HCT116 (cell line): Measurements from ENCODE around the gene GOLT1B. TPM values are rescaled to one million over a fixed set of nuclear protein-coding genes. Genes with fewer than 3 reads are reported as not detected.

Experiments used
- ATAC-seq: fragments of 200-7000 bp; cut with Tn5 transposase; 2 replicates; pipeline ENCODE4 v1.9.1; 2020; ENCODE audit warnings: mild to moderate bottlenecking, moderate library complexity
- Bru-seq: library from RNA; stranded (reverse); fragments of 400-500 nt; gene quantifications from one replicate; lab custom pipeline; 2021; lab: Mats Ljungman, UMichigan
- BruChase-seq, 2 experiments: library from RNA; stranded (reverse); fragments of 400-500 nt; gene quantifications; one replicate each; lab custom pipeline; 2021; lab: Mats Ljungman, UMichigan
- BruUV-seq: library from RNA; stranded (reverse); fragments of 400-500 nt; replicated peaks from 2 replicates; lab custom pipeline; 2021; lab: Mats Ljungman, UMichigan
- CTCF ChIA-PET: fragments of 300-600 bp; sonication (Branson Sonifier 250); formaldehyde crosslinking; loops from one replicate; lab custom pipeline; 2021; ENCODE audit warnings: antibody characterized with exemption; lab: Charles Lee
- POLR2A ChIA-PET: fragments of 300-600, 350-600 bp; sonication (Branson Sonifier 250); formaldehyde crosslinking; loops from one replicate; lab custom pipeline; 2021; ENCODE audit warnings: antibody characterized with exemption; lab: Charles Lee
- RAD21 ChIA-PET, 2 experiments: fragments of 300-600 bp; sonication (Branson Sonifier 250); formaldehyde crosslinking; loops; one replicate each; lab custom pipeline; 2023; ENCODE audit warnings: low total read pairs in 2 of 2; ENCODE audit not compliant: uncharacterized antibody in 2 of 2, unreplicated experiment in 2 of 2, low non-redundant PET in 1 of 2; lab: Charles Lee
- DNase-seq: peaks from one replicate; pipeline ENCODE4 v3.0.0-alpha.2; 2010; ENCODE audit warnings: low read depth, low spot score
- H2AFZ ChIP-seq: fragments of 200-600 bp; shearing (Covaris generic), sonication (generic); 2 replicates; pipeline ENCODE4 v1.6.1; 2017; ENCODE audit warnings: low read depth, mixed run types, mixed read lengths, antibody characterized with exemption, low read length; ENCODE audit not compliant: poor library complexity, severe bottlenecking
- H3K27ac ChIP-seq: 2 replicates; pipeline ENCODE4 v1.5.1; 2012; ENCODE audit warnings: low read depth, low read length
- H3K27me3 ChIP-seq: fragments of 200-600 bp; sonication (generic); 2 replicates; pipeline ENCODE4 v1.6.1; 2016; ENCODE audit warnings: mixed run types, low read length, mixed read lengths; ENCODE audit not compliant: insufficient read depth
- H3K36me3 ChIP-seq, 2 experiments: fragments of 200-500 bp in 1 of 2; fragments of 200-600 bp in 1 of 2; sonication (Bioruptor generic) in 1 of 2; sonication (generic) in 1 of 2; 2 replicates each; pipeline versions ENCODE4 v1.5.1 to v1.6.1; 2014 to 2016; ENCODE audit warnings: low read length in 2 of 2, inconsistent platforms in 1 of 2, mixed read lengths in 1 of 2, mixed run types in 1 of 2; ENCODE audit not compliant: insufficient read depth in 2 of 2, control insufficient read depth in 1 of 2
- H3K4me1 ChIP-seq, 2 experiments: fragments of 200-600 bp in 1 of 2; sonication (generic) in 1 of 2; 2 replicates each; pipeline versions ENCODE4 v1.5.1 to v1.6.1; 2012 to 2017; ENCODE audit warnings: low read length in 2 of 2, inconsistent platforms in 1 of 2, mild to moderate bottlenecking in 1 of 2, mixed read lengths in 1 of 2, mixed run types in 1 of 2, moderate library complexity in 1 of 2; ENCODE audit not compliant: insufficient read depth in 2 of 2, control insufficient read depth in 1 of 2
- H3K4me2 ChIP-seq: fragments of 200-600 bp; sonication (generic); 2 replicates; pipeline ENCODE4 v1.6.1; 2017; ENCODE audit warnings: mixed run types, low read length, mixed read lengths
- H3K4me3 ChIP-seq, 2 experiments: fragments of 200-600 bp in 1 of 2; sonication (generic) in 1 of 2; replicated peaks in 1 of 2; 2 replicates each; pipeline ENCODE4 v1.5.1; 2011 to 2016; ENCODE audit warnings: low read length in 2 of 2, control low read depth in 1 of 2, low read depth in 1 of 2, mild to moderate bottlenecking in 1 of 2, mixed read lengths in 1 of 2, mixed run types in 1 of 2
- H3K79me2 ChIP-seq: fragments of 200-600 bp; sonication (generic); 2 replicates; pipeline ENCODE4 v1.6.1; 2017; ENCODE audit warnings: mild to moderate bottlenecking, mixed run types, low read length, moderate library complexity, mixed read lengths; ENCODE audit not compliant: insufficient read depth
- H3K9ac ChIP-seq: fragments of 200-600 bp; sonication (generic); 2 replicates; pipeline ENCODE4 v1.6.1; 2016; ENCODE audit warnings: low read length, mixed read lengths
- H3K9me2 ChIP-seq: fragments of 200-600 bp; sonication (generic), shearing (Covaris generic); 2 replicates; pipeline ENCODE4 v1.6.1; 2017; ENCODE audit warnings: mixed run types, mild to moderate bottlenecking, moderate library complexity; ENCODE audit not compliant: insufficient read depth
- H3K9me3 ChIP-seq, 2 experiments: fragments of 200-500 bp in 1 of 2; fragments of 200-600 bp in 1 of 2; sonication (Bioruptor generic) in 1 of 2; sonication (generic) in 1 of 2; 2 replicates each; pipeline ENCODE4 v1.6.1; 2014 to 2017; ENCODE audit warnings: low read length in 2 of 2, mixed read lengths in 2 of 2, inconsistent platforms in 1 of 2, low read depth in 1 of 2, mild to moderate bottlenecking in 1 of 2, mixed run types in 1 of 2, moderate library complexity in 1 of 2; ENCODE audit not compliant: control insufficient read depth in 1 of 2, insufficient read depth in 1 of 2
- H4K20me1 ChIP-seq: fragments of 200-600 bp; sonication (generic), shearing (Covaris generic); 2 replicates; pipeline ENCODE4 v1.6.1; 2017; ENCODE audit warnings: mixed run types, mild to moderate bottlenecking, moderate library complexity; ENCODE audit not compliant: insufficient read depth
- CBX3 ChIP-seq: IDR thresholded peaks from 2 replicates; pipeline ENCODE4 v1.6.1; 2012; ENCODE audit warnings: low read depth
- CEBPB ChIP-seq: IDR thresholded peaks from 2 replicates; pipeline ENCODE4 v1.6.1; 2012; ENCODE audit warnings: low read depth
- ELF1 ChIP-seq: IDR thresholded peaks from 2 replicates; pipeline ENCODE4 v1.6.1; 2012; ENCODE audit warnings: low read depth, borderline replicate concordance
- EZH2 ChIP-seq: fragments of 200-600 bp; sonication (generic); IDR thresholded peaks from 2 replicates; pipeline ENCODE4 v1.6.1; 2017; ENCODE audit warnings: antibody characterized with exemption, mixed run types
- EZH2phosphoT487 ChIP-seq: fragments of 200-600 bp; IDR thresholded peaks from 2 replicates; pipeline ENCODE4 v1.6.1; 2018; ENCODE audit warnings: antibody characterized with exemption, borderline replicate concordance
- FOSL1 ChIP-seq: IDR thresholded peaks from 2 replicates; pipeline ENCODE4 v1.6.1; 2012; ENCODE audit warnings: low read depth
- JUND ChIP-seq: IDR thresholded peaks from 2 replicates; pipeline ENCODE4 v1.6.1; 2012
- POLR2A ChIP-seq: IDR thresholded peaks from 2 replicates; pipeline ENCODE4 v1.7.0; 2011; ENCODE audit warnings: borderline replicate concordance; ENCODE audit not compliant: insufficient read depth, insufficient read length; ENCODE audit errors: extremely low read depth
- RAD21 ChIP-seq: IDR thresholded peaks from 2 replicates; pipeline ENCODE4 v1.6.1; 2012; ENCODE audit warnings: low read depth, mild to moderate bottlenecking
- SIN3A ChIP-seq: IDR thresholded peaks from 2 replicates; pipeline ENCODE4 v1.6.1; 2012; ENCODE audit warnings: low read depth
- TCF7L2 ChIP-seq: IDR thresholded peaks from 2 replicates; pipeline ENCODE4 v1.7.0; 2011; ENCODE audit warnings: borderline replicate concordance, inconsistent platforms; ENCODE audit not compliant: insufficient read depth, insufficient read length; ENCODE audit errors: extremely low read depth
- YY1 ChIP-seq: IDR thresholded peaks from 2 replicates; pipeline ENCODE4 v1.6.1; 2011; ENCODE audit warnings: low read length, low read depth, moderate library complexity, mild to moderate bottlenecking; ENCODE audit not compliant: insufficient replicate concordance; ENCODE audit errors: extremely low read depth
- ZFX ChIP-seq: fragments of 450-650 bp; IDR thresholded peaks from 2 replicates; pipeline ENCODE4 v1.6.1; 2017
- ZNF274 ChIP-seq: fragments of 200-500 bp; sonication (Bioruptor generic); IDR thresholded peaks from 2 replicates; pipeline ENCODE4 v1.6.1; 2014; ENCODE audit warnings: mild to moderate bottlenecking, low read depth, low read length, inconsistent platforms
- intact Hi-C: fragments of 100-400 bp; cut with micrococcal nuclease; formaldehyde crosslinking; loops from 2 replicates; pipeline ENCODE4 v1.10.0; 2022
- long read RNA-seq: library from polyadenylated mRNA; unstranded; transcript quantifications from one replicate; pipeline ENCODE4 v2.0.0, GENCODE V29; 2021; ENCODE audit not compliant: unreplicated experiment
- polyA plus RNA-seq: library from polyadenylated mRNA; unstranded; fragments of >200 nt; gene quantifications from 2 replicates; pipeline ENCODE4 v1.2.1, GENCODE V29; 2012; ENCODE audit warnings: missing spikeins
- total RNA-seq: library from RNA; stranded (reverse); gene quantifications from one replicate; pipeline ENCODE4 v1.2.1, GENCODE V29; 2021; ENCODE audit not compliant: unreplicated experiment
- TF ChIP-seq, protein P1 (sequence below): IDR thresholded peaks from 2 replicates; pipeline ENCODE4 v1.6.1; 2012; ENCODE audit warnings: low read depth
- TF ChIP-seq, protein P2 (sequence below): IDR thresholded peaks from 2 replicates; pipeline ENCODE4 v1.6.1; 2012
- TF ChIP-seq, protein P3 (sequence below), 3 experiments: fragments of 200-600 bp in 1 of 3; sonication (generic) in 1 of 3; IDR thresholded peaks in 2 of 3; conservative IDR thresholded peaks in 1 of 3; 2 replicates each; pipeline ENCODE4 v1.5.1; 2012 to 2017; ENCODE audit warnings: low read depth in 2 of 3, low read length in 2 of 3, antibody characterized with exemption in 1 of 3, borderline replicate concordance in 1 of 3, control low read depth in 1 of 3, mild to moderate bottlenecking in 1 of 3, mixed read lengths in 1 of 3, mixed run types in 1 of 3, moderate library complexity in 1 of 3; ENCODE audit not compliant: insufficient read depth in 1 of 3
- TF ChIP-seq, protein P4 (sequence below): IDR thresholded peaks from 2 replicates; pipeline ENCODE4 v1.6.1; 2012

GOLT1B gene, protein sequence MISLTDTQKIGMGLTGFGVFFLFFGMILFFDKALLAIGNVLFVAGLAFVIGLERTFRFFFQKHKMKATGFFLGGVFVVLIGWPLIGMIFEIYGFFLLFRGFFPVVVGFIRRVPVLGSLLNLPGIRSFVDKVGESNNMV
- total RNA-seq = 43.5 TPM
- polyA plus RNA-seq = 18.3 and 25.6 TPM in 2 replicates
- percentile 92 among the genes with signal in this experiment for Bru-seq, nascent RNA
- BruChase-seq, experiment 1, labeled RNA remaining after a 6-hour chase = percentile 97 among the genes with signal in this experiment
- BruChase-seq, experiment 2, labeled RNA remaining after a 2-hour chase = percentile 92 among the genes with signal in this experiment
- long read RNA-seq, transcript GOLT1B-207 (6 exons, 562 nt) = minor isoform, 7 of 110 reads
- long read RNA-seq, transcript GOLT1B-208 (4 exons, 700 nt) = minor isoform, 21 of 110 reads
- long read RNA-seq, transcript GOLT1B-201 (5 exons, 3,227 nt) = major isoform, 62 of 110 reads
- long read RNA-seq, transcript GOLT1B-202 (3 exons, 813 nt) = minor isoform, 8 of 110 reads
- long read RNA-seq, partial matches to known transcripts = 3 of 110 reads
- long read RNA-seq, other reads (novel, unspliced or antisense) = 7 of 110 reads

DNA sequence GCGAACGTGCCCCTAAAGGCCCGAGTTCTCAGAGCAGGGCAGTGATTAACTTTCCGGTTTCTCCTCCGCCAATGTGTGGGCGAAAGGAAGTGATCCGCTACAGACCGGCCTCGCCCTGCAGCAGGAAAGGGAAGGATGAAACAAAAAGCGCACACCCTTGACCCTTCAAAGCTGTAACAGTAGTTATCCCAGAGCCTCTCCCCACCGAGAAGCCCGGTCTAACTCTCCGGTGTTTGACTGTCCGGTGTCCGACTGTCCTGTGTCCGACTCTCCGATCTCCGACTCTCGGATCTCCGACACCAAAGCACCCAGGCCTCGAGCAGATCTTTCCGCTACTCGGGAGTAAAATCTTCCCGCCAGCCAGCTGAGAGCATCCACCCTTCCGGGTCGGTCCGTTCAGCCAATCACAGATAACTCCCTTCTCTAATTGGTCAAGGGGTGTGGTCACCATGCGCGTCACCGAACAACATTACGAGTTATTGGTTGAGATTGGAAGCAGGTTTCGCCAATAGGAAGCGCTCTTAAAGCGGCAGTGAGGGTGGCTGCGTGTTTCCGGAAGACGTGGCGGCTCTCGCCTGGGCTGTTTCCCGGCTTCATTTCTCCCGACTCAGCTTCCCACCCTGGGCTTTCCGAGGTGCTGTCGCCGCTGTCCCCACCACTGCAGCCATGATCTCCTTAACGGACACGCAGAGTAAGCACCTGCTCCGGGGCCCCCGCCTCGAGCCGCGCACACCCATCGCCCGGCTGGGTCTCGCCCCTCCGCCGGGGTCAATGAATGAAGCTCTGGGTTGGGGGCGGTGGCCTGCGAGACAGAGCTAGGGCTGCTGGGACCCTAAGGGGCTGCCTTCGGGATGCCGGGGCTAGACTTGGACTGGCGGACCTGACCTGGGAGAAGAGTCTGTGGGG lies at the start of gene GOLT1B, which contains the start of gene RECQL:
Gene GOLT1B, plus strand, starts transcription at position 532 of the 906 bp plus-strand sequence. Its CDS starts 135 bp downstream, at position 667.
Gene RECQL, minus strand, starts transcription at position 378 of the 906 bp plus-strand sequence. CDS start 2,065 bp downstream, outside the sequence.
- H3K9me2 ChIP-seq = no peaks in the 10 kb centered on the region
- TF ChIP-seq FOSL1 = no peak
- no peak for TF ChIP-seq ZNF274
- TF ChIP-seq ZFX = peak; percentile 40; the same call in 1 of the 2 replicates
- TF ChIP-seq, protein P1, sequence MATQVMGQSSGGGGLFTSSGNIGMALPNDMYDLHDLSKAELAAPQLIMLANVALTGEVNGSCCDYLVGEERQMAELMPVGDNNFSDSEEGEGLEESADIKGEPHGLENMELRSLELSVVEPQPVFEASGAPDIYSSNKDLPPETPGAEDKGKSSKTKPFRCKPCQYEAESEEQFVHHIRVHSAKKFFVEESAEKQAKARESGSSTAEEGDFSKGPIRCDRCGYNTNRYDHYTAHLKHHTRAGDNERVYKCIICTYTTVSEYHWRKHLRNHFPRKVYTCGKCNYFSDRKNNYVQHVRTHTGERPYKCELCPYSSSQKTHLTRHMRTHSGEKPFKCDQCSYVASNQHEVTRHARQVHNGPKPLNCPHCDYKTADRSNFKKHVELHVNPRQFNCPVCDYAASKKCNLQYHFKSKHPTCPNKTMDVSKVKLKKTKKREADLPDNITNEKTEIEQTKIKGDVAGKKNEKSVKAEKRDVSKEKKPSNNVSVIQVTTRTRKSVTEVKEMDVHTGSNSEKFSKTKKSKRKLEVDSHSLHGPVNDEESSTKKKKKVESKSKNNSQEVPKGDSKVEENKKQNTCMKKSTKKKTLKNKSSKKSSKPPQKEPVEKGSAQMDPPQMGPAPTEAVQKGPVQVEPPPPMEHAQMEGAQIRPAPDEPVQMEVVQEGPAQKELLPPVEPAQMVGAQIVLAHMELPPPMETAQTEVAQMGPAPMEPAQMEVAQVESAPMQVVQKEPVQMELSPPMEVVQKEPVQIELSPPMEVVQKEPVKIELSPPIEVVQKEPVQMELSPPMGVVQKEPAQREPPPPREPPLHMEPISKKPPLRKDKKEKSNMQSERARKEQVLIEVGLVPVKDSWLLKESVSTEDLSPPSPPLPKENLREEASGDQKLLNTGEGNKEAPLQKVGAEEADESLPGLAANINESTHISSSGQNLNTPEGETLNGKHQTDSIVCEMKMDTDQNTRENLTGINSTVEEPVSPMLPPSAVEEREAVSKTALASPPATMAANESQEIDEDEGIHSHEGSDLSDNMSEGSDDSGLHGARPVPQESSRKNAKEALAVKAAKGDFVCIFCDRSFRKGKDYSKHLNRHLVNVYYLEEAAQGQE = no peak
- no peak for TF ChIP-seq EZH2phosphoT487
- TF ChIP-seq POLR2A = no peak
- no peak for TF ChIP-seq EZH2
- TF ChIP-seq, protein P2, sequence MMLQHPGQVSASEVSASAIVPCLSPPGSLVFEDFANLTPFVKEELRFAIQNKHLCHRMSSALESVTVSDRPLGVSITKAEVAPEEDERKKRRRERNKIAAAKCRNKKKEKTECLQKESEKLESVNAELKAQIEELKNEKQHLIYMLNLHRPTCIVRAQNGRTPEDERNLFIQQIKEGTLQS = no peak
- no peak for TF ChIP-seq TCF7L2
- TF ChIP-seq, protein P3, sequence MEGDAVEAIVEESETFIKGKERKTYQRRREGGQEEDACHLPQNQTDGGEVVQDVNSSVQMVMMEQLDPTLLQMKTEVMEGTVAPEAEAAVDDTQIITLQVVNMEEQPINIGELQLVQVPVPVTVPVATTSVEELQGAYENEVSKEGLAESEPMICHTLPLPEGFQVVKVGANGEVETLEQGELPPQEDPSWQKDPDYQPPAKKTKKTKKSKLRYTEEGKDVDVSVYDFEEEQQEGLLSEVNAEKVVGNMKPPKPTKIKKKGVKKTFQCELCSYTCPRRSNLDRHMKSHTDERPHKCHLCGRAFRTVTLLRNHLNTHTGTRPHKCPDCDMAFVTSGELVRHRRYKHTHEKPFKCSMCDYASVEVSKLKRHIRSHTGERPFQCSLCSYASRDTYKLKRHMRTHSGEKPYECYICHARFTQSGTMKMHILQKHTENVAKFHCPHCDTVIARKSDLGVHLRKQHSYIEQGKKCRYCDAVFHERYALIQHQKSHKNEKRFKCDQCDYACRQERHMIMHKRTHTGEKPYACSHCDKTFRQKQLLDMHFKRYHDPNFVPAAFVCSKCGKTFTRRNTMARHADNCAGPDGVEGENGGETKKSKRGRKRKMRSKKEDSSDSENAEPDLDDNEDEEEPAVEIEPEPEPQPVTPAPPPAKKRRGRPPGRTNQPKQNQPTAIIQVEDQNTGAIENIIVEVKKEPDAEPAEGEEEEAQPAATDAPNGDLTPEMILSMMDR (IDR thresholded peaks at IDR 0.05 in 2 of 3, conservative IDR thresholded peaks at IDR 0.05 in 1 of 3; ENCODE audit: borderline replicate concordance in 1 of 3, insufficient read depth in 1 of 3, low read depth in 2 of 3, low read length in 2 of 3) = no peak
- no peak for TF ChIP-seq CEBPB
- peak; percentile 82 for TF ChIP-seq CBX3
- TF ChIP-seq YY1 = peak; percentile 67
- TF ChIP-seq JUND = no peak
- TF ChIP-seq SIN3A = peak; percentile 97
- TF ChIP-seq RAD21 = no peak
- TF ChIP-seq ELF1 = peak; percentile 95
- TF ChIP-seq, protein P4, sequence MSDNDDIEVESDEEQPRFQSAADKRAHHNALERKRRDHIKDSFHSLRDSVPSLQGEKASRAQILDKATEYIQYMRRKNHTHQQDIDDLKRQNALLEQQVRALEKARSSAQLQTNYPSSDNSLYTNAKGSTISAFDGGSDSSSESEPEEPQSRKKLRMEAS = peak; percentile 94

More for the DNA sequence above, at the start of gene GOLT1B, which contains the start of gene RECQL:
- DNase-seq (peak; percentile 96), ATAC-seq (peak; percentile 91)
- CTCF ChIA-PET = no interaction called here
- peak within 1 kb of the TSS; percentile 62 for H3K27ac ChIP-seq
- H3K9me3 ChIP-seq = no peaks in the 10 kb centered on the region
- peak within 1 kb of the TSS; percentile 81 to 94 for H3K4me3 ChIP-seq
- BruUV-seq = no TSS peak
- peak within 1 kb of the TSS; percentile 93 for H3K9ac ChIP-seq
- POLR2A ChIA-PET = no interaction called here
- H3K27me3 ChIP-seq = no peaks in the 10 kb centered on the region
- peaks cover 60% of the 10 kb centered on the region for H3K79me2 ChIP-seq
- RAD21 ChIA-PET = no interaction called here
- H3K4me1 ChIP-seq = peaks cover 13 to 19% of the 10 kb centered on the region in 2 experiments; a peak in 3 of 4 replicates
- H3K36me3 ChIP-seq = no peaks in the 10 kb centered on the region; a peak in 1 of 4 replicates
- H4K20me1 ChIP-seq = no peaks in the 10 kb centered on the region
- intact Hi-C loops = no loop called here
- peak within 1 kb of the TSS; percentile 31 for H2AFZ ChIP-seq
- peak within 1 kb of the TSS; percentile 81 for H3K4me2 ChIP-seq
